H54 (cell line): ENCODE data around the gene CRMP1.

ENCODE experiments used
- DNase-seq: peaks from one replicate; pipeline ENCODE4 v3.0.0; 2011; ENCODE audit warnings: low spot score, mixed read lengths; ENCODE audit not compliant: insufficient read length
- FAIRE-seq: peaks from 3 replicates; lab custom pipeline; 2011; peaks lifted over from hg19 to GRCh38; lab: Jason Lieb, UNC
- POLR2A ChIP-seq: IDR thresholded peaks from 2 replicates; pipeline ENCODE4 v1.6.1; 2011; ENCODE audit warnings: low read depth, mild to moderate bottlenecking, low read length

Gene CRMP1

GRCh38 chr4:5805270-5805669 is 87.6 kb downstream of the CRMP1 start:
- DNase-seq (no peak), FAIRE-seq (no peak)
- TF ChIP-seq POLR2A = no peak

- DNase-seq = no peak
- TF ChIP-seq POLR2A = no peak
Observed at GRCh38 chr4:5804656-5805055, 88.2 kb downstream of the CRMP1 start.

GRCh38 chr4:5802565-5802964 is 90.3 kb downstream of the CRMP1 start:
- no peak for TF ChIP-seq POLR2A
- no peak for FAIRE-seq
- DNase-seq = no peak

More at GRCh38 chr4:5804656-5805055, 88.2 kb downstream of the CRMP1 start:
- FAIRE-seq = no peak

GRCh38 chr4:5801696-5802095 is 91.2 kb downstream of the CRMP1 start:
- FAIRE-seq (no peak), DNase-seq (no peak)
- TF ChIP-seq POLR2A = no peak

- no peak for FAIRE-seq
- TF ChIP-seq POLR2A = no peak
- no peak for DNase-seq
Observed at GRCh38 chr4:5800496-5800895, 92.4 kb downstream of the CRMP1 start.

GRCh38 chr4:5799406-5799805 is 93.5 kb downstream of the CRMP1 start:
- no peak for FAIRE-seq
- TF ChIP-seq POLR2A = no peak

GRCh38 chr4:5798946-5799345 is 93.9 kb downstream of the CRMP1 start:
- no peak for TF ChIP-seq POLR2A
- no peak for FAIRE-seq

More at GRCh38 chr4:5799406-5799805, 93.5 kb downstream of the CRMP1 start:
- DNase-seq = no peak

GRCh38 chr4:5798462-5798861 is 94.4 kb downstream of the CRMP1 start:
- DNase-seq (no peak), FAIRE-seq (no peak)
- no peak for TF ChIP-seq POLR2A

More at GRCh38 chr4:5798946-5799345, 93.9 kb downstream of the CRMP1 start:
- no peak for DNase-seq

GRCh38 chr4:5797866-5798265 is 95.0 kb downstream of the CRMP1 start:
- no peak for TF ChIP-seq POLR2A
- FAIRE-seq = no peak
- no peak for DNase-seq

GRCh38 chr4:5796976-5797375 is 95.9 kb downstream of the CRMP1 start:
- DNase-seq (no peak), FAIRE-seq (no peak)
- TF ChIP-seq POLR2A = no peak

GRCh38 chr4:5795580-5795979 is 97.3 kb downstream of the CRMP1 start:
- DNase-seq (no peak), FAIRE-seq (no peak)
- TF ChIP-seq POLR2A = no peak

GRCh38 chr4:5793514-5793913 is 99.4 kb downstream of the CRMP1 start:
- TF ChIP-seq POLR2A = no peak
- DNase-seq = no peak
- FAIRE-seq = no peak

- no peak for FAIRE-seq
- no peak for TF ChIP-seq POLR2A
- DNase-seq = no peak
Observed at GRCh38 chr4:5791654-5792053, 101.2 kb downstream of the CRMP1 start.

GRCh38 chr4:5790546-5790857 is 102.4 kb downstream of the CRMP1 start:
- no peak for FAIRE-seq
- DNase-seq = no peak
- TF ChIP-seq POLR2A = no peak

- TF ChIP-seq POLR2A = no peak
- DNase-seq = no peak
- FAIRE-seq = no peak
Observed at GRCh38 chr4:5789141-5789540, 103.7 kb downstream of the CRMP1 start.

- FAIRE-seq (no peak), DNase-seq (no peak)
- no peak for TF ChIP-seq POLR2A
Observed at GRCh38 chr4:5788144-5788543, 104.7 kb downstream of the CRMP1 start.
